ENCODE data around the gene KCTD21.

Gene KCTD21

DNA sequence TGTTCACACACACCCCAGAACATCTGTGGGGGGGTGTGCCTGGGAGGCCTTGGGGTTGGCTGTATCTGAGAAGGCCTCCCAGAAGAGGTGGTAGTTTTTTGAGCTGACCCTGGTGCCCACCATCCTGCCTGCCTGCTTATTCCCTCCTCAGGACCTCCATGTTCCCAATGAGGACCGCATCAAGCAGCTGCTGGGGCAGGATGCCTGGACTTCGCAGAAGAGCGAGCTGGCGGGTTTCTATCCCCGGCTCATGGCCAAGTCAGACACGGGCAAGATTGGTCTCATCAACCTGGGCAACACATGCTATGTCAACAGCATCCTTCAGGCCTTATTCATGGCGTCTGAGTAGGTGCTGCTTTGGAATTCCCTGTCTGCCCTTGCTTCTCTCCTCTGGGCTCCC, 17.3 kb upstream of the KCTD21 start:
- TF ChIP-seq, protein P1, sequence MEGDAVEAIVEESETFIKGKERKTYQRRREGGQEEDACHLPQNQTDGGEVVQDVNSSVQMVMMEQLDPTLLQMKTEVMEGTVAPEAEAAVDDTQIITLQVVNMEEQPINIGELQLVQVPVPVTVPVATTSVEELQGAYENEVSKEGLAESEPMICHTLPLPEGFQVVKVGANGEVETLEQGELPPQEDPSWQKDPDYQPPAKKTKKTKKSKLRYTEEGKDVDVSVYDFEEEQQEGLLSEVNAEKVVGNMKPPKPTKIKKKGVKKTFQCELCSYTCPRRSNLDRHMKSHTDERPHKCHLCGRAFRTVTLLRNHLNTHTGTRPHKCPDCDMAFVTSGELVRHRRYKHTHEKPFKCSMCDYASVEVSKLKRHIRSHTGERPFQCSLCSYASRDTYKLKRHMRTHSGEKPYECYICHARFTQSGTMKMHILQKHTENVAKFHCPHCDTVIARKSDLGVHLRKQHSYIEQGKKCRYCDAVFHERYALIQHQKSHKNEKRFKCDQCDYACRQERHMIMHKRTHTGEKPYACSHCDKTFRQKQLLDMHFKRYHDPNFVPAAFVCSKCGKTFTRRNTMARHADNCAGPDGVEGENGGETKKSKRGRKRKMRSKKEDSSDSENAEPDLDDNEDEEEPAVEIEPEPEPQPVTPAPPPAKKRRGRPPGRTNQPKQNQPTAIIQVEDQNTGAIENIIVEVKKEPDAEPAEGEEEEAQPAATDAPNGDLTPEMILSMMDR (conservative IDR thresholded peaks at IDR 0.05; ENCODE audit: low read depth, low read length): no peak
- DNase-seq (ENCODE audit: low read depth): no peak
- H3K4me3 ChIP-seq (ENCODE audit: low read length): no peak overlapping the region

GRCh38 chr11:78205256-78205655, 16.8 kb upstream of the KCTD21 start:
- TF ChIP-seq, protein P1 (conservative IDR thresholded peaks at IDR 0.05; ENCODE audit: low read depth, low read length): no peak
- no peak overlapping the region for H3K4me3 ChIP-seq (ENCODE audit: low read length)
- DNase-seq (ENCODE audit: low read depth): no peak

DNA sequence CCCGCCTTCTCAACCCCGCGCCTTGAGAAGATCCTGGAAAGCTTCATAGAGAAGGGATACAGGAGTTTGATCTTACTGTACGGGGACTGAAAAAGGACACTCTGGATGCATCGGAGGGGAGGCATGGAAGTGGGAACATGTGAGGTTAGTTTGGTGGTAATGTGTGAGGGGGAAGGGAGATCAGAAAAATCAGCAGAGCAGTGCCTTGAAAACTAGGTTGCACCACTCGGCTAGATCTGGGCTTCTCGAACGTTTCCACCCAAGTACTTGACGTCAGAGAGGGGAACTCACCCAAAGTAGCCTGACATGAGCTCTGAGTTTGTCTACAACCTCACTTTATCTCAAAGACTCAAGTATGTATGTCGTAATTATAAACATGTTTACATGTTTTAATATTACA, 14.8 kb upstream of the KCTD21 start:
- H3K4me3 ChIP-seq (ENCODE audit: low read length): no peak overlapping the region
- TF ChIP-seq, protein P1 (conservative IDR thresholded peaks at IDR 0.05; ENCODE audit: low read depth, low read length): no peak
- DNase-seq (ENCODE audit: low read depth): no peak

DNA sequence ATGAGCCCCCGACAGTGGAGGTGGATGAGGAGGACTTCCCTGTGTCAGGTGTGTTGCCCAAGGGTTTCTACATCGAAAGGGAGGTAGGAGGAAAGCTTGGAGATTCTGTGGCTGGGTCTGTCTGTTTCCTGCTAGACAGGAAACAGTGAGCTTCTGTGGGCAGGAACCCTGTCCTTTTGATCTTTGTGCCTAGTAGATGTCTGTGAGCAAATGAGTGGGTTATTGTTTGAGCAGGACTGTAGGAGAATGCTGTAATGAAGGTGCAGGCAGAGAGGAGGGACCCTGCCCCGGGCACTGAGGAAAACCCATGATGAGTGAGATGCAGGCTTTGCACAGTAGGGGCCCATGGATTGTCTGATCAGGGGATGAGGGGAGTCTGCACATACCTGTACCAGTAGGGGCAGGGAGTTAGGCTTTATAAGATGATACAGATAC, 14.3 kb upstream of the KCTD21 start:
- H3K4me3 ChIP-seq (ENCODE audit: low read length): no peak overlapping the region
- no peak for DNase-seq (ENCODE audit: low read depth)
- TF ChIP-seq, protein P1 (conservative IDR thresholded peaks at IDR 0.05; ENCODE audit: low read depth, low read length): no peak

DNA sequence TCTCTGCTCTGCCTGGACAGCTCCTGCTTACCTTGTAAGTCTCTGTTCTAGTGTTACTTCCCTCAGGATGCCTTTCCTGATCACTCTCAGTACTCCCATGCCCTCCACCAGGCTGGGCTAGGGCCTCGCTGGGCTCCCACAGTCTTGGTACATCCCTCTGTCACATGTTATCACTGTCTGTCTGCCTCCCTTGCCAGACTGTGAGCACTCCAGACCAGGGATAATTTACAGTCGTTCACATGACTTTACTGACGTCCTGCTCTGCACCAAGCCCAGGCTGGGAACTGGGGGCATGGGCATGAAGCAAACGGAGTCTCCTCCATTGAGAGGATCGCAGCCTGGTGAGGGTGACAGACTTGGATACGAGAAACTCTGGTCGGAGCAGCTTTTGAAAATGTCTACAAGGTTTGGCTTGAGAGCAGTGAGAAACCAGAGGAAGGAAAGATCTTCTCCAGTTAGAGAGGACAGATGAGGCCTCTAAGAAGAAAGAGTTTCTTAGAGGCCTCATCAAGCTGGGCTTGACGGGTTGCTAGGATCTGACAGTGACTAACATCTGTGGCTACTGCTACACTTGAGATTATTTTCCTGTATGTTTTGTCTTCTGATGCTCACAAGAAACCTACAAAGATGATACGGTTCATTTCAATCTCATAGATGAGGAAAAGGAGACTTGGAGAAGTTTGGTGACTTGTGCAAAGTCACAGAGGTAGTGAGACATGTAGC, 12.8 kb upstream of the KCTD21 start:
- H3K4me3 ChIP-seq (ENCODE audit: low read length): no peak overlapping the region
- TF ChIP-seq, protein P1 (conservative IDR thresholded peaks at IDR 0.05; ENCODE audit: low read depth, low read length): no peak
- no peak for DNase-seq (ENCODE audit: low read depth)

GRCh38 chr11:78200553-78200952, 12.1 kb upstream of the KCTD21 start:
- no peak for DNase-seq (ENCODE audit: low read depth)
- TF ChIP-seq, protein P1 (conservative IDR thresholded peaks at IDR 0.05; ENCODE audit: low read depth, low read length): no peak
- H3K4me3 ChIP-seq (ENCODE audit: low read length): no peak overlapping the region

- TF ChIP-seq, protein P1 (conservative IDR thresholded peaks at IDR 0.05; ENCODE audit: low read depth, low read length): no peak
- DNase-seq (ENCODE audit: low read depth): no peak
- no peak overlapping the region for H3K4me3 ChIP-seq (ENCODE audit: low read length)
Observed at GRCh38 chr11:78200061-78200460, 11.6 kb upstream of the KCTD21 start.
